GM12873 (cell line): ENCODE results near the gene SP2.

ENCODE experiments used
- CTCF ChIP-seq: IDR thresholded peaks from 2 replicates; pipeline ENCODE4 v1.5.1; 2012; ENCODE audit warnings: low read depth, mild to moderate bottlenecking, moderate library complexity, low read length, control low read depth; ENCODE audit not compliant: insufficient read depth; ENCODE audit errors: missing control alignments

SP2 gene

GRCh38 chr17:47945080-47945479, 49.0 kb downstream of the SP2 start:
- TF ChIP-seq CTCF, result no peak

- TF ChIP-seq CTCF, result no peak
Measured at GRCh38 chr17:47945529-47946508, 49.8 kb downstream of the SP2 start.

- no peak for TF ChIP-seq CTCF
Measured at GRCh38 chr17:47946516-47946915, 50.5 kb downstream of the SP2 start.

- peak; percentile 87 for TF ChIP-seq CTCF
Measured at GRCh38 chr17:47946929-47947397, 50.9 kb downstream of the SP2 start.

GRCh38 chr17:47948706-47949196, 52.7 kb downstream of the SP2 start:
- TF ChIP-seq CTCF, result no peak

- peak; percentile 90 for TF ChIP-seq CTCF
Measured at GRCh38 chr17:47949197-47949759, 53.2 kb downstream of the SP2 start.

- no peak for TF ChIP-seq CTCF
Measured at GRCh38 chr17:47949946-47950345, 53.9 kb downstream of the SP2 start.
